AG09309 (cell line): Measurements from ENCODE around the gene TGFB2.

Experiments
- DNase-seq: peaks from one replicate; pipeline ENCODE4 v3.0.0-alpha.2; 2010; ENCODE audit warnings: low read depth
- H3K4me3 ChIP-seq: 2 replicates; pipeline ENCODE4 v1.5.1; 2011; ENCODE audit warnings: mild to moderate bottlenecking, low read depth, low read length, moderate library complexity; ENCODE audit not compliant: control insufficient read depth
- TF ChIP-seq, protein P1 (sequence below): IDR thresholded peaks from 2 replicates; pipeline ENCODE4 v1.5.1; 2011; ENCODE audit warnings: mild to moderate bottlenecking, low read depth, low read length, inconsistent platforms; ENCODE audit not compliant: insufficient read depth, control insufficient read depth; ENCODE audit errors: missing control alignments

TGFB2 gene

DNA sequence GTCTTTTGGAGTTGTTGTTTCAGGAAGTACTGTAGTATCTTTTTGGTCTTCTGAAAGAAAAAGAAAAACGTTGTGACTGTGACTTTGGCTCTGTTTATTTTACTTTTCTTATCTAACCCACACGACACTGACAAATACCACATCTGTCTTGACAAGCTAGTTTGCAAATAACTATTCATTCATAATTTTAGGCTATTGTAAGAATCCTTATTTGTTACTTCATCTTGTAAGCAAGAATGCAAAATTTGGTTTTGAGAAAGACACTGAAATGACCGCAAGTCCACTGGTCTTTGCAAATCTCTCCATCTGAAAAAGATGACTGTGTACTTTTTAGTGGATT is 12.7 kb downstream of the TGFB2 start:
- H3K4me3 ChIP-seq = no peak overlapping the region
- TF ChIP-seq, protein P1, sequence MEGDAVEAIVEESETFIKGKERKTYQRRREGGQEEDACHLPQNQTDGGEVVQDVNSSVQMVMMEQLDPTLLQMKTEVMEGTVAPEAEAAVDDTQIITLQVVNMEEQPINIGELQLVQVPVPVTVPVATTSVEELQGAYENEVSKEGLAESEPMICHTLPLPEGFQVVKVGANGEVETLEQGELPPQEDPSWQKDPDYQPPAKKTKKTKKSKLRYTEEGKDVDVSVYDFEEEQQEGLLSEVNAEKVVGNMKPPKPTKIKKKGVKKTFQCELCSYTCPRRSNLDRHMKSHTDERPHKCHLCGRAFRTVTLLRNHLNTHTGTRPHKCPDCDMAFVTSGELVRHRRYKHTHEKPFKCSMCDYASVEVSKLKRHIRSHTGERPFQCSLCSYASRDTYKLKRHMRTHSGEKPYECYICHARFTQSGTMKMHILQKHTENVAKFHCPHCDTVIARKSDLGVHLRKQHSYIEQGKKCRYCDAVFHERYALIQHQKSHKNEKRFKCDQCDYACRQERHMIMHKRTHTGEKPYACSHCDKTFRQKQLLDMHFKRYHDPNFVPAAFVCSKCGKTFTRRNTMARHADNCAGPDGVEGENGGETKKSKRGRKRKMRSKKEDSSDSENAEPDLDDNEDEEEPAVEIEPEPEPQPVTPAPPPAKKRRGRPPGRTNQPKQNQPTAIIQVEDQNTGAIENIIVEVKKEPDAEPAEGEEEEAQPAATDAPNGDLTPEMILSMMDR = no peak
- DNase-seq = no peak

DNA sequence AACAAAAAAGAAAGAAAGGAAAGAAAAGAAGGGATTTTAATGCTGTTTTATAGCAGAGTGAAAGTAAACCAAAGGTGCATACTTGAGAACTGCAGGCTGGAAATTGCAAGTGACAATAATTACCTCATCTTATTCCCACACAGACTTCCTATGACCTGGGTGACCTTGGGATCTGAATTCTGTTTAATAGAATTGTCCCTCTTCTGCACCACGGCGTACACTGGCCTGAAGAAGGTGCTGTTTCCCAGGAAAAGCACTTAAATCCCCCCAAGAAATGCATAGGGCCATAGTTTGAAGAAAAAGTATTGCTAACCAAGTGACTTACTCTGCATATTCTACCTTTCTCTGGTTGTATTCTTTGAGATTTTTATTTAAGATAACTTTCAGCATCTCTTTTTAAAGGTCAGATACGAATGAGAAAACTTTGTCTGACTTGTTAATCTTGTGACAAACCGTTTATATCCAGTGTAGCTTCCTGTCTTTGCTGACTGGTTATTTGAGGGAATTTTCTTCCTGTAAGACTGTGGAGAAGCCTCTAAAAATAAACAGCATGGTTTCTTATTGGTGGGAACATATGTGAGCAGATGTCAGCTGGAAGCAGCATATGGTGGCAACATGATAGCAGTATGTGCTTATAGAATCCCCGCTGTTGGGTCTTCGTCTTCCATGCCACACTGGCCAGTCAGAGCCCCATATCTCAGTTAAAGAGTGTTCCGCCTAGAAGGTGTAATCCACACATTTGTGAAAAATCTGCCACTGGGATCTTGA is 16.3 kb downstream of the TGFB2 start:
- no peak for DNase-seq
- H3K4me3 ChIP-seq = no peak overlapping the region
- TF ChIP-seq, protein P1 = peak; percentile 76

DNA sequence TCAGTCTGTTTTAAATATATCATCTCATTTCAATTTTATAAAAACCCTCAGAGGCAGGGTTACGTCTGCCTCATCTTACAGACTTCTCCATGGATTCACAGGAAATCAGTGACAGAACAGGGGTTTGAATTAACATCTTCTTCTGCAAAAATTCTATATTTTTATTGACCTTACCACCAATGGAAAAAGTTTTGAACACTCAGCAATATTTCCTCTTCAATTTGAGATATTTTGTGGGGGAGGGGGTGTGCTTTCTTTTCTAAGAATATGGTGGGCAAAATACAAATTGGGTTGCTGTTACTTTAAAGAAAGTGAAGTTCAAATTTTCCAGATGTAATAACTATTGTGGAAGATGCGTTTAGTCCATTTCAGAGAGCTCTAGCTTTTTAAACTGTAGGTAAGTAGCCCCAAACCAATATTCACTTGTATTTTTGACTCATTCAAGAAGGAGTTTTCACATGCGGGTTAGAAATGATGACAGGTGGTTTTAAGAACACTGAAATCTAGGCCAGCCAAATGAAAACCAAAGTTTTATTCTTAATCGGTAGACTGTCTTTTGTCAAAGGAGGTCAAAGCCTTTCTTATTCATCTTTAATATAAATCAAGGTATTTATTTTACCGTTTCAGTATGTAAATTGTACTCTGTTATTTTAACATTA is 17.4 kb downstream of the TGFB2 start:
- TF ChIP-seq, protein P1 = no peak
- no peak for DNase-seq
- no peak overlapping the region for H3K4me3 ChIP-seq

DNA sequence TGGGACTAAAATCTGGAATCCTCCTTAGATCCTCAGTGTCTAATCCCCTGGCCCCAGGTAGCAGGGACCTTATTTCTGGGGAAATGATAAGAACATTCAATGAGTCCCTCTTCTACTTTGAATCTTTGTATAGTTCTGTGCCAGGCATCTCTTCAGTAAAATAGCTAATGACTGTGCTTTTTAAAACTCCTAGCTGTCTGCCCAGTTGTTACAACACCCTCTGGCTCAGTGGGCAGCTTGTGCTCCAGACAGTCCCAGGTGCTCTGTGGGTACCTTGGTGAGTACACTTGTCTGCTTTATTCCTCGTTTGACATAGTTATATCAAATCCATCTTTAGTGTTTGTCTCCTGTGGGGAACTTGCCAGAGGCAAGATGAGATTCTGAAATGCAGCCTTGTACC is 18.0 kb downstream of the TGFB2 start:
- TF ChIP-seq, protein P1 = no peak
- no peak for DNase-seq
- H3K4me3 ChIP-seq = no peak overlapping the region

DNA sequence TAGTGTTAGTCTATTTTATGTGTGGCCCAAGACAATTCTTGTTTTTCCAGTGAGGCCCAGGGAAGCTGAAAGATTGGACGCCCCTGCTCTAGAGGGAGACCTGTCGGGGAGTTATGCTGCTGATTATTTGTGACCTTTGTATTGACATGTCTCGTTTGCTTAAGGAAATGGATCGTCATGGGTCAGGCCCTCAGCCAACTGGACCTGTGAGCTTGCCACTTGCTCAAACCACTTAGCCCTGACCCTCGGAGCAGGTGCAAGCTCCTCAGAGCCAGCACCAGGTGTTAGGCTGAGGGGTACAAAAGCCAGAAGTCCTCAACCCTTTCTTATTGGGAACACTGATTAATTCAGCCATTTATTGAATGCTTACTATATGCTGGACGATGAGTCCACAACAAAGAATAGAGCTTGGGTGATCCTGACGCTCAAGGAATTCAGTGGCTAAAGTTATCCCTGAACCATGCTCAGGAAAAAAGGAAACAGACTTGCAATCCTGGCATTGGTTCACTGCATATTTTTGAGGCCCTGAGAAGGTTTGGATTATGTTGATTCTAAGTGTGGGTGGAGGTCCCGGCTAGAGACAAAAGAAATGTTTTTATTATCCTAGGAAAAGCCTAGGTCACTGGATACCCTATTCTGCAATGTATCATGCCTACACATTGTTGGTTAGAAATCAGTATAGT is 19.0 kb downstream of the TGFB2 start:
- DNase-seq = no peak
- TF ChIP-seq, protein P1 = no peak
- H3K4me3 ChIP-seq = no peak overlapping the region

DNA sequence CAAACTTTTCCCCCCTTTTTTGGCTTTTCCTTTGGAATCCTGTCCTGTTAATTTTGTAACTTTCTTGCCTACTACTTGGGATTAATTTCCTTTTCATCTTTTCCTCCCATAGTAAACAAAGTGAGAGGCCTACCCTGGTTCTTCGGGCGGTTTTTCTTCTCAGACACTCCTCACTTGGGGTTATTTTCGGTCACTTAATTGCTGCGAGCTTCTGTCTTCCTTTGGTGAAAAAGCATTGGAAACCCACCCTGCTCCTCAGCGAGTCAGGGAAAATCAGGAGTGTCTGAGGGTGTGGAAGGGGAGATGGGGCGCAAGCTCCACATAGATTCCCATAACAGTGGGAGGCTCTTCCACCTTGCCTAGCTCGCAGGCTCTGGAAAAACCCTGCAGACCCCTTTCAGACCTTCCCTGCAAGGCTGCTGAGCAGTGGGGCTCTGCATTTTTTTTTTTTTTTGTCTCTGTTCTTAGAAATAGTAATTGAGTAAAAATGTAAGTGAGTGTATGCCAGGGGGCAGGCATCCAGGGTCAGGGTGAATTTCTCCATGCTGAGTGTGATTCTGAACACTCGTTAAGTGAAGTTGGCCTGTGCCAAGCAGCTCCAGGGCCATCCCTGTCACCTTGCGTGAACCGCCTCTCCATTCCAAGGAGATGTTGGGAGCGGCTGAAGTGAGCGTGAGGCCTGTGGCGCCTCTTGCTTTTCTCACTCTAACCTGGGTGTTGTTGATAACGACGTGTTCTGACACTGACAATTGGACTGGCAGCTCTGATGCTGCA is 20.3 kb downstream of the TGFB2 start:
- no peak overlapping the region for H3K4me3 ChIP-seq
- DNase-seq = no peak
- TF ChIP-seq, protein P1 = no peak
